ENCODE data around the gene SETD6.

DNA sequence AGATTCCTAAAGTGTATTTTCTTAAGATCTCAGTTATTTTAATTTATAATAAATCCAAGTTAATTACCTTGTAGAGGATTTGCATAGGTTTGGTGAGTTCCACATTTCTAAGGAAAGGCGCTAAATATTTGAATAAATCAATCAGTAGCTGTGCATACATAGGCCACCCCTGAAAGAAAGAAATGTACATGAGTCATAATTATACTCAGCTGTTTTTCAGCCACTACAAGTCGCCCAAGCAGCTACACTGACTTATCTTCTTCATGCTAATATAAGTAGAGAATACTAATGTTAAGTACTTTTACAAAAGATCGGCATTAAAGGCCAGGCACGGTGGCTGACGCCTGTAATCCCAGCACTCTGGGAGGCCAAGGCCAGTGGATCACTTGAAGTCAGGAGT, 14.9 kb downstream of the SETD6 start:
- TF ChIP-seq, protein P1, sequence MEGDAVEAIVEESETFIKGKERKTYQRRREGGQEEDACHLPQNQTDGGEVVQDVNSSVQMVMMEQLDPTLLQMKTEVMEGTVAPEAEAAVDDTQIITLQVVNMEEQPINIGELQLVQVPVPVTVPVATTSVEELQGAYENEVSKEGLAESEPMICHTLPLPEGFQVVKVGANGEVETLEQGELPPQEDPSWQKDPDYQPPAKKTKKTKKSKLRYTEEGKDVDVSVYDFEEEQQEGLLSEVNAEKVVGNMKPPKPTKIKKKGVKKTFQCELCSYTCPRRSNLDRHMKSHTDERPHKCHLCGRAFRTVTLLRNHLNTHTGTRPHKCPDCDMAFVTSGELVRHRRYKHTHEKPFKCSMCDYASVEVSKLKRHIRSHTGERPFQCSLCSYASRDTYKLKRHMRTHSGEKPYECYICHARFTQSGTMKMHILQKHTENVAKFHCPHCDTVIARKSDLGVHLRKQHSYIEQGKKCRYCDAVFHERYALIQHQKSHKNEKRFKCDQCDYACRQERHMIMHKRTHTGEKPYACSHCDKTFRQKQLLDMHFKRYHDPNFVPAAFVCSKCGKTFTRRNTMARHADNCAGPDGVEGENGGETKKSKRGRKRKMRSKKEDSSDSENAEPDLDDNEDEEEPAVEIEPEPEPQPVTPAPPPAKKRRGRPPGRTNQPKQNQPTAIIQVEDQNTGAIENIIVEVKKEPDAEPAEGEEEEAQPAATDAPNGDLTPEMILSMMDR (IDR thresholded peaks at IDR 0.05; ENCODE audit: low read length) = no peak
- no peak for TF ChIP-seq EZH2 (optimal IDR thresholded peaks at IDR 0.05; ENCODE audit: low read depth, low read length)

Data from MM.1S (cell line).